GM21529 (cell line): ENCODE data around the gene PATE4.

Experiments used
- ATAC-seq: cut with Tn5 transposase; IDR thresholded peaks from one replicate; pipeline ENCODE4 v1.9.1; 2021; ENCODE audit not compliant: unreplicated experiment

The PATE4 gene

GRCh38 chr11:125887373-125888324 lies 54.5 kb downstream of the PATE4 start, which contains the start of gene HYLS1:
Gene HYLS1 (plus strand): TSS chr11:125887668. CDS start chr11:125899369, 11,701 bp downstream.
- ATAC-seq, result peak; percentile 88
